RKO (cell line): Measurements from ENCODE around the gene OR1C1.
"Not testable (repeated sequence)": the region's sequence is repeated elsewhere in the genome, so short reads cannot be mapped to it uniquely, and the experiment has no call there.

Experiments
- DNase-seq: peaks from one replicate; pipeline ENCODE4 v3.0.0-alpha.2; 2016; ENCODE audit warnings: low spot score

OR1C1 gene

GRCh38 chr1:247760456-247760855, at the start of gene OR1C1:
Gene OR1C1, minus strand, starts transcription at chr1:247760556. Its CDS starts 2,150 bp downstream, at chr1:247758406.
- no peak for DNase-seq

GRCh38 chr1:247797518-247797917, 37.2 kb upstream of the OR1C1 start:
- no peak for DNase-seq

GRCh38 chr1:247769603-247770002, 9.2 kb upstream of the OR1C1 start:
- no peak for DNase-seq

GRCh38 chr1:247754311-247754710, 6.0 kb downstream of the OR1C1 start:
- DNase-seq = not testable (repeated sequence)

GRCh38 chr1:247749870-247750269, 10.5 kb downstream of the OR1C1 start:
- no peak for DNase-seq

- DNase-seq = no peak
Observed at GRCh38 chr1:247748041-247748440, 12.3 kb downstream of the OR1C1 start, which contains the start of gene OR14A2. Gene OR14A2, minus strand, starts transcription at chr1:247748141.

- no peak for DNase-seq
Observed at GRCh38 chr1:247747616-247748015, 12.7 kb downstream of the OR1C1 start.

GRCh38 chr1:247746391-247746935, 13.9 kb downstream of the OR1C1 start:
- DNase-seq = no peak

- peak; percentile 34 for DNase-seq
Observed at GRCh38 chr1:247742215-247742760, 18.1 kb downstream of the OR1C1 start.

- DNase-seq = no peak
Observed at GRCh38 chr1:247741756-247742155, 18.6 kb downstream of the OR1C1 start.

GRCh38 chr1:247740721-247741120, 19.6 kb downstream of the OR1C1 start:
- no peak for DNase-seq

GRCh38 chr1:247738315-247738714, 22.0 kb downstream of the OR1C1 start, which contains the start of gene OR14K1:
Gene OR14K1, plus strand, starts transcription at chr1:247738615. Its CDS starts 0 bp downstream, at chr1:247738615.
- DNase-seq = no peak

- no peak for DNase-seq
Observed at GRCh38 chr1:247721222-247721621, 39.1 kb downstream of the OR1C1 start.

- DNase-seq = no peak
Observed at GRCh38 chr1:247716546-247716945, 43.8 kb downstream of the OR1C1 start, which contains the start of gene OR6F1. Gene OR6F1, minus strand, starts transcription at chr1:247716646. Its CDS starts 3,891 bp downstream, at chr1:247712755.

- DNase-seq = no peak
Observed at GRCh38 chr1:247713753-247714152, 46.6 kb downstream of the OR1C1 start.

- DNase-seq = not testable (repeated sequence)
Observed at GRCh38 chr1:247710681-247711080, 49.7 kb downstream of the OR1C1 start.
